ENCODE measurements around the gene DNAI1.

The DNAI1 gene

DNA sequence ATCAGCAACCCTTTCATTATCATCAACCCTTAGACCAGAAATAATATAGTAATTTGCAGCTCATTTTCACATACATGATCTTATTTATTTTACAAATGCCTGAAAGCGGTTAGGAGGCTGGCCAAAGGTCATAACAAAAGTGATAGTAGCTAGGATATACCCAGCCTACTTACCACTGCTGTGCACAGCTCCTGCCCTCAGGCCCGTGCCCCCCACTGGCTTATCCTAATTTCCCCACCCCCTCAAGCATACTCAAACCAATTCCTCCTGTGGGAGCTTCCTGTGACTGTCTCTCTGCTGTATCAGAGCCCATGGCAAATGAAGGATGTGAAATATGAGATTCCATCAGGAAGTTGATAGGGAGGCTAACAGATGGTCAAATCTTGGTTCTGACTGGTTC is 15.1 kb upstream of the DNAI1 start:
- TF ChIP-seq CREB1 (IDR thresholded peaks at IDR 0.05; ENCODE audit: low read depth), result no peak
- TF ChIP-seq NFIC (IDR thresholded peaks at IDR 0.05), result no peak
- TF ChIP-seq EP300 (IDR thresholded peaks at IDR 0.05; ENCODE audit: borderline replicate concordance), result no peak
- TF ChIP-seq ZBTB7A (IDR thresholded peaks at IDR 0.05; ENCODE audit: low read depth), result no peak
- no peak for TF ChIP-seq TEAD4 (IDR thresholded peaks at IDR 0.05)
- no peak for TF ChIP-seq EGR1 (IDR thresholded peaks at IDR 0.05)
- no peak for TF ChIP-seq CEBPB (IDR thresholded peaks at IDR 0.05)
- TF ChIP-seq USF1 (IDR thresholded peaks at IDR 0.05), result no peak
- no peak for TF ChIP-seq RAD21 (IDR thresholded peaks at IDR 0.05; ENCODE audit: low read depth)
- TF ChIP-seq, protein P1, sequence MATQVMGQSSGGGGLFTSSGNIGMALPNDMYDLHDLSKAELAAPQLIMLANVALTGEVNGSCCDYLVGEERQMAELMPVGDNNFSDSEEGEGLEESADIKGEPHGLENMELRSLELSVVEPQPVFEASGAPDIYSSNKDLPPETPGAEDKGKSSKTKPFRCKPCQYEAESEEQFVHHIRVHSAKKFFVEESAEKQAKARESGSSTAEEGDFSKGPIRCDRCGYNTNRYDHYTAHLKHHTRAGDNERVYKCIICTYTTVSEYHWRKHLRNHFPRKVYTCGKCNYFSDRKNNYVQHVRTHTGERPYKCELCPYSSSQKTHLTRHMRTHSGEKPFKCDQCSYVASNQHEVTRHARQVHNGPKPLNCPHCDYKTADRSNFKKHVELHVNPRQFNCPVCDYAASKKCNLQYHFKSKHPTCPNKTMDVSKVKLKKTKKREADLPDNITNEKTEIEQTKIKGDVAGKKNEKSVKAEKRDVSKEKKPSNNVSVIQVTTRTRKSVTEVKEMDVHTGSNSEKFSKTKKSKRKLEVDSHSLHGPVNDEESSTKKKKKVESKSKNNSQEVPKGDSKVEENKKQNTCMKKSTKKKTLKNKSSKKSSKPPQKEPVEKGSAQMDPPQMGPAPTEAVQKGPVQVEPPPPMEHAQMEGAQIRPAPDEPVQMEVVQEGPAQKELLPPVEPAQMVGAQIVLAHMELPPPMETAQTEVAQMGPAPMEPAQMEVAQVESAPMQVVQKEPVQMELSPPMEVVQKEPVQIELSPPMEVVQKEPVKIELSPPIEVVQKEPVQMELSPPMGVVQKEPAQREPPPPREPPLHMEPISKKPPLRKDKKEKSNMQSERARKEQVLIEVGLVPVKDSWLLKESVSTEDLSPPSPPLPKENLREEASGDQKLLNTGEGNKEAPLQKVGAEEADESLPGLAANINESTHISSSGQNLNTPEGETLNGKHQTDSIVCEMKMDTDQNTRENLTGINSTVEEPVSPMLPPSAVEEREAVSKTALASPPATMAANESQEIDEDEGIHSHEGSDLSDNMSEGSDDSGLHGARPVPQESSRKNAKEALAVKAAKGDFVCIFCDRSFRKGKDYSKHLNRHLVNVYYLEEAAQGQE (IDR thresholded peaks at IDR 0.05; ENCODE audit: low read depth), result no peak
- TF ChIP-seq TAF1 (IDR thresholded peaks at IDR 0.05; ENCODE audit: low read depth), result no peak
- TF ChIP-seq TCF12 (IDR thresholded peaks at IDR 0.05; ENCODE audit: low read depth), result no peak
- TF ChIP-seq, protein P2, sequence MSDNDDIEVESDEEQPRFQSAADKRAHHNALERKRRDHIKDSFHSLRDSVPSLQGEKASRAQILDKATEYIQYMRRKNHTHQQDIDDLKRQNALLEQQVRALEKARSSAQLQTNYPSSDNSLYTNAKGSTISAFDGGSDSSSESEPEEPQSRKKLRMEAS (IDR thresholded peaks at IDR 0.05), result no peak
- no peak for TF ChIP-seq YY1 (IDR thresholded peaks at IDR 0.05; ENCODE audit: low read depth)

- TF ChIP-seq TEAD4 (IDR thresholded peaks at IDR 0.05), result no peak
Measured at GRCh38 chr9:34443976-34444375, 14.6 kb upstream of the DNAI1 start.

GRCh38 chr9:34446468-34446891 is 12.1 kb upstream of the DNAI1 start:
- TF ChIP-seq CREB1 (IDR thresholded peaks at IDR 0.05; ENCODE audit: low read depth), result no peak
- no peak for TF ChIP-seq CEBPB (IDR thresholded peaks at IDR 0.05)
- TF ChIP-seq TEAD4 (IDR thresholded peaks at IDR 0.05), result no peak
- TF ChIP-seq NFIC (IDR thresholded peaks at IDR 0.05), result no peak
- TF ChIP-seq TAF1 (IDR thresholded peaks at IDR 0.05; ENCODE audit: low read depth), result no peak
- TF ChIP-seq, protein P2 (IDR thresholded peaks at IDR 0.05), result no peak
- TF ChIP-seq FOXM1 (IDR thresholded peaks at IDR 0.05; ENCODE audit: borderline replicate concordance, low read depth), result no peak
- TF ChIP-seq YY1 (IDR thresholded peaks at IDR 0.05; ENCODE audit: low read depth), result no peak
- TF ChIP-seq RAD21 (IDR thresholded peaks at IDR 0.05; ENCODE audit: low read depth), result no peak
- no peak for TF ChIP-seq TCF12 (IDR thresholded peaks at IDR 0.05; ENCODE audit: low read depth)
- TF ChIP-seq EGR1 (IDR thresholded peaks at IDR 0.05), result no peak
- no peak for TF ChIP-seq EP300 (IDR thresholded peaks at IDR 0.05; ENCODE audit: borderline replicate concordance)
- TF ChIP-seq USF1 (IDR thresholded peaks at IDR 0.05), result no peak
- no peak for TF ChIP-seq ZBTB7A (IDR thresholded peaks at IDR 0.05; ENCODE audit: low read depth)
- TF ChIP-seq, protein P1 (IDR thresholded peaks at IDR 0.05; ENCODE audit: low read depth), result no peak

DNA sequence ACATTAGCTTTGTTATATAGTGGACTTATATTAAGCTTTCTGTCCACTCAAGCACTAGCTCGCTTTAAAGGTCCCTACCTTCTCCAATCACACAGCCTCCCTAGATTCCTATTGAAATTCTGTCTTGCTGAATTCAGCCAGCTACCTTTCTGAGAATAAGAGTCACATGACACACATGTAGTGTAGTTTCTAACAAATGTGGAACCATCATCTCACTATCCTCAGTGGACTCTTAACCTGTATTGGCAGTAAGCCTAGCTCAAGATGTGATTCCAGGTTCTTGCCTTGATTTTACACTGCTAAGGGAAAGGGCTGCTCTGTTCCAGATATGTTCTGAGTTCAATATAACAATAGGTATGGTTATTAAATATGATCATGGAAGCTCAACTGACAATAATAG is 11.7 kb upstream of the DNAI1 start:
- TF ChIP-seq NFIC (IDR thresholded peaks at IDR 0.05) (no peak), CEBPB (IDR thresholded peaks at IDR 0.05) (no peak), EP300 (IDR thresholded peaks at IDR 0.05; ENCODE audit: borderline replicate concordance) (no peak), TEAD4 (IDR thresholded peaks at IDR 0.05) (no peak), YY1 (IDR thresholded peaks at IDR 0.05; ENCODE audit: low read depth) (no peak), FOXM1 (IDR thresholded peaks at IDR 0.05; ENCODE audit: borderline replicate concordance, low read depth) (no peak), CREB1 (IDR thresholded peaks at IDR 0.05; ENCODE audit: low read depth) (no peak), EGR1 (IDR thresholded peaks at IDR 0.05) (no peak)
- TF ChIP-seq, protein P2 (IDR thresholded peaks at IDR 0.05), result no peak

GRCh38 chr9:34450644-34451043 is 8.0 kb upstream of the DNAI1 start:
- no peak for TF ChIP-seq FOXM1 (IDR thresholded peaks at IDR 0.05; ENCODE audit: borderline replicate concordance, low read depth)

DNA sequence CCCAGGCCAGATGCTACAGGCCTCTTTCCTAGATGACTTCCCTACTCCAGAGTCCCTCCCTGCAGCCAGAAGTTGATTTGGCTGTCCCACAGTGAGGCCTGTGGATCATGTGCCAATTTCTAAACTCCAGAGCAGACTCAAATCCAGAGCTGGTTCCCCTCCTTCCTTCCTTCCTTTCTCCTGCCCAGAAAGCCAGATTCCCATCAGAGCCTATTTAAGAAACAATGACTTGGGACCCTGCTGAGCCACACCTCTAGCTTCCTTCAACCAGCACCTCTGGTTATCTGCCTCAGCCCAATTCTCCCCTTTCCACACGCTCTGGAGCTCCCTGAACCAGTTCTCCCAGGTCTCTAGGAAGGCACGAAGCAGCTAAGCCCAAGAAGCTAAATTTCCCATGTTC is 7.5 kb upstream of the DNAI1 start:
- TF ChIP-seq CREB1 (IDR thresholded peaks at IDR 0.05; ENCODE audit: low read depth), result no peak
- TF ChIP-seq, protein P2 (IDR thresholded peaks at IDR 0.05), result 0 out of 2 replicates have a peak, but pooled peaks have one; percentile 29
- no peak for TF ChIP-seq EP300 (IDR thresholded peaks at IDR 0.05; ENCODE audit: borderline replicate concordance)
